HFF-Myc (cell line): ENCODE measurements around the gene RTP5.

Experiments used
- DNase-seq: peaks from one replicate; pipeline ENCODE4 v3.0.0-alpha.2; 2011; ENCODE audit warnings: low read depth; ENCODE audit errors: extremely low read depth
- H3K4me3 ChIP-seq: replicated peaks from 2 replicates; pipeline ENCODE4 v1.5.1; 2011; ENCODE audit warnings: low read depth, mild to moderate bottlenecking, control low read depth, low read length
- TF ChIP-seq, protein P1 (sequence below): IDR thresholded peaks from 2 replicates; pipeline ENCODE4 v1.5.1; 2012; ENCODE audit warnings: mild to moderate bottlenecking, low read depth, low read length, control low read depth; ENCODE audit errors: missing control alignments

Gene RTP5

DNA sequence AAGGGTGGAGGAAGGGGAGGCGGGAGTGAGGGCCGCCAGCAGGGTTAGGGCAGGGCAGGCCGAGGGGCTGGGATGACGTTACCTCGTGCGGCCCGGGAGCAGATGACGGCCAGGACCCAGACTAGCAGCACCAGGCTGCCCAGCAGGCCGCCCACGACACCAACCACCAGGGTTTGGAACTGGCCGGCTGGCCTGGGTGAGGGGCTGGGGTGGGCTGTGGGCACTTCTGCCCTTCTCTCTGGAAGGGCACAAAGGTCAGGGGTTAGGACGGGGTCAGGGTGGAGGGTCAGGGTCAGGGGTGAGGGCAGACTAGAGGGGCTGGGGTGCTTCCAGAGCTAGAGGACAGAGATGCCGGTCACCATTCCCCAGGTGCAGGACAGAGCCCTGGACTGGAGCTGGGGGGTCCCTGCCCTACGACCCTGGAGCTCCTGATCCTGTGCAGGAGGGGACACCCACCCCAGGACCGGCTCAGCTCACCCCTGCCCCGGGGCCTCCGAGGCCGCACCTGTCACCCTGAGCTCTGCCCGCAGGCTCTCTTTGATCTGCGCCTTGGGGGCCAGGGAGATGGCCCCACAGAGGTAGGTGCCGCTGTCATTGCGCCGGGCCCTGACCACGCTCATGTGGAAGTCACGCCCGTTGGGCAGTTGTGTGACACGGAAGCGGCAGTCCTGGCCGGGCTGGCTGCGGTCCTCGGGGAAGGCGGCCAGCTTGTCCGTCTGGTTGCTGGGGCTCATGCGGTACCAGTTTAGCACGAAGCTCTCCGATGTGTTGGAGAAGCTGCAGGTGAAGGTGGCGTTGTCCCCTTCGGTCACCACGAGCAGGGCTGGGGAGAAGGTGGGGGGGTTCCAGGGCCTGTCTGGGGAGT is 17.2 kb upstream of the RTP5 start:
- no peak for DNase-seq
- no peak overlapping the region for H3K4me3 ChIP-seq
- TF ChIP-seq, protein P1, sequence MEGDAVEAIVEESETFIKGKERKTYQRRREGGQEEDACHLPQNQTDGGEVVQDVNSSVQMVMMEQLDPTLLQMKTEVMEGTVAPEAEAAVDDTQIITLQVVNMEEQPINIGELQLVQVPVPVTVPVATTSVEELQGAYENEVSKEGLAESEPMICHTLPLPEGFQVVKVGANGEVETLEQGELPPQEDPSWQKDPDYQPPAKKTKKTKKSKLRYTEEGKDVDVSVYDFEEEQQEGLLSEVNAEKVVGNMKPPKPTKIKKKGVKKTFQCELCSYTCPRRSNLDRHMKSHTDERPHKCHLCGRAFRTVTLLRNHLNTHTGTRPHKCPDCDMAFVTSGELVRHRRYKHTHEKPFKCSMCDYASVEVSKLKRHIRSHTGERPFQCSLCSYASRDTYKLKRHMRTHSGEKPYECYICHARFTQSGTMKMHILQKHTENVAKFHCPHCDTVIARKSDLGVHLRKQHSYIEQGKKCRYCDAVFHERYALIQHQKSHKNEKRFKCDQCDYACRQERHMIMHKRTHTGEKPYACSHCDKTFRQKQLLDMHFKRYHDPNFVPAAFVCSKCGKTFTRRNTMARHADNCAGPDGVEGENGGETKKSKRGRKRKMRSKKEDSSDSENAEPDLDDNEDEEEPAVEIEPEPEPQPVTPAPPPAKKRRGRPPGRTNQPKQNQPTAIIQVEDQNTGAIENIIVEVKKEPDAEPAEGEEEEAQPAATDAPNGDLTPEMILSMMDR = no peak

GRCh38 chr2:241852981-241853631 is 16.4 kb upstream of the RTP5 start:
- no peak for DNase-seq
- no peak overlapping the region for H3K4me3 ChIP-seq
- TF ChIP-seq, protein P1 = no peak

GRCh38 chr2:241853651-241854341 is 15.7 kb upstream of the RTP5 start:
- DNase-seq = no peak
- TF ChIP-seq, protein P1 = no peak
- H3K4me3 ChIP-seq = no peak overlapping the region

GRCh38 chr2:241854342-241855244 is 14.9 kb upstream of the RTP5 start:
- H3K4me3 ChIP-seq = no peak overlapping the region
- no peak for DNase-seq
- TF ChIP-seq, protein P1 = no peak

- H3K4me3 ChIP-seq = no peak overlapping the region
- TF ChIP-seq, protein P1 = no peak
- no peak for DNase-seq
Observed at GRCh38 chr2:241855245-241855887, 14.2 kb upstream of the RTP5 start.
